Neutrophil (primary cell): ENCODE measurements around the gene KRTAP3-3.

Source experiments
- H3K27ac ChIP-seq: fragments of 200-600 bp; sonication (generic); 2 replicates; pipeline ENCODE4 v1.5.1; 2016; ENCODE audit warnings: mild to moderate bottlenecking, moderate library complexity
- H3K27me3 ChIP-seq: fragments of 200-600 bp; sonication (generic); 2 replicates; pipeline ENCODE4 v1.6.0; 2016; ENCODE audit warnings: mild to moderate bottlenecking
- H3K36me3 ChIP-seq: fragments of 200-600 bp; sonication (generic); 2 replicates; pipeline ENCODE4 v1.5.1; 2017
- H3K4me1 ChIP-seq, 2 experiments: fragments of 200-600 bp in 1 of 2; sonication (generic) in 1 of 2; 1 replicate in 1 of 2; 2 replicates in 1 of 2; pipeline versions ENCODE4 v1.5.1 to v1.6.1; 2013 to 2016; ENCODE audit warnings: low read depth in 1 of 2, low read length in 1 of 2, mild to moderate bottlenecking in 1 of 2, moderate library complexity in 1 of 2; ENCODE audit not compliant: control insufficient read depth in 1 of 2, insufficient read depth in 1 of 2
- H3K4me3 ChIP-seq, 2 experiments: fragments of 200-600 bp in 1 of 2; sonication (generic) in 1 of 2; 1 replicate in 1 of 2; 2 replicates in 1 of 2; pipeline ENCODE4 v1.5.1; 2013 to 2016; ENCODE audit warnings: low read depth in 1 of 2, low read length in 1 of 2, mild to moderate bottlenecking in 1 of 2, moderate library complexity in 1 of 2
- H3K9me3 ChIP-seq: fragments of 200-600 bp; sonication (generic); 2 replicates; pipeline ENCODE4 v1.5.1; 2016
- TF ChIP-seq, protein P1 (sequence below): fragments of 200-600 bp; sonication (generic); IDR thresholded peaks from 2 replicates; pipeline ENCODE4 v1.5.1; 2016; ENCODE audit warnings: antibody characterized with exemption

The KRTAP3-3 gene

DNA sequence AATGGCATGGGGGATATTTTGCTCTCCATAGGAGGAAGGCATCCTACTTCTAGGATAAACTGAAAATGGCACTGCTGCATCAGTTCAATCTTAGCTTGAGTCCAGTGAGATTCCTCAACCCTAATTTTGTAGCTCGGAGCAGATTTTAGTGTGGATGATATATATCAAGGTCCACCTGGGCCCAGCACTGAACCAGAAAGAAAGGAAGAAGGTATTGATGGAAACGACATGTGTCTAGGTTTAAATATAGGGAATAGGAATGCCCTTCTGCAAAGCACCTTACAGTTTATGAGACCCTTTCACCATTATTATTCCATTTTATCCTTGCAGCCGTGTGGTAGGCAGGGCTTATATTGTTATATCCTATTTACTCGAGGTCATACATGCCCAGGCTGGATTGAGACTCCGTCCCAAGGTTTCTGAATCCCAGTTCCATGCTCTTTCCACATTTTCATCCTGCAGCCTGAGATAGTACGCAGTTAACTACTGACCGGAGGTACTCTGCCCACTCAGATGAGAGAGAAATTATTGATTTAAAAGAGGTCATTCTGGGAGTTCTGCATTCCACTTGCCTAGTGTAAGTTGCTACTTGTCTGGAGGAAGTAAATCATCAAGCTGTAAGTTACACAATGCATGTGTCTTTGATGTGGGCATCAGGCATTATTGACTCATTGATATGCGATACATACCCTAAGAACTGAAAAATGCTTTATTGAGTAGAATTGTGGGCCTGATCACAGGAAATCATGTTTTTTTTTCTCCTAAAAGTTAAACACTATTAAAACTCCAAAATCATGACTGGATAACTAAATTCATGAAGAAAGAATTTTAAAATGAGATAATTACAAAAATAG is 37.3 kb downstream of the KRTAP3-3 start:
- TF ChIP-seq, protein P1, sequence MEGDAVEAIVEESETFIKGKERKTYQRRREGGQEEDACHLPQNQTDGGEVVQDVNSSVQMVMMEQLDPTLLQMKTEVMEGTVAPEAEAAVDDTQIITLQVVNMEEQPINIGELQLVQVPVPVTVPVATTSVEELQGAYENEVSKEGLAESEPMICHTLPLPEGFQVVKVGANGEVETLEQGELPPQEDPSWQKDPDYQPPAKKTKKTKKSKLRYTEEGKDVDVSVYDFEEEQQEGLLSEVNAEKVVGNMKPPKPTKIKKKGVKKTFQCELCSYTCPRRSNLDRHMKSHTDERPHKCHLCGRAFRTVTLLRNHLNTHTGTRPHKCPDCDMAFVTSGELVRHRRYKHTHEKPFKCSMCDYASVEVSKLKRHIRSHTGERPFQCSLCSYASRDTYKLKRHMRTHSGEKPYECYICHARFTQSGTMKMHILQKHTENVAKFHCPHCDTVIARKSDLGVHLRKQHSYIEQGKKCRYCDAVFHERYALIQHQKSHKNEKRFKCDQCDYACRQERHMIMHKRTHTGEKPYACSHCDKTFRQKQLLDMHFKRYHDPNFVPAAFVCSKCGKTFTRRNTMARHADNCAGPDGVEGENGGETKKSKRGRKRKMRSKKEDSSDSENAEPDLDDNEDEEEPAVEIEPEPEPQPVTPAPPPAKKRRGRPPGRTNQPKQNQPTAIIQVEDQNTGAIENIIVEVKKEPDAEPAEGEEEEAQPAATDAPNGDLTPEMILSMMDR: no peak
- H3K27ac ChIP-seq: no peak overlapping the region

DNA sequence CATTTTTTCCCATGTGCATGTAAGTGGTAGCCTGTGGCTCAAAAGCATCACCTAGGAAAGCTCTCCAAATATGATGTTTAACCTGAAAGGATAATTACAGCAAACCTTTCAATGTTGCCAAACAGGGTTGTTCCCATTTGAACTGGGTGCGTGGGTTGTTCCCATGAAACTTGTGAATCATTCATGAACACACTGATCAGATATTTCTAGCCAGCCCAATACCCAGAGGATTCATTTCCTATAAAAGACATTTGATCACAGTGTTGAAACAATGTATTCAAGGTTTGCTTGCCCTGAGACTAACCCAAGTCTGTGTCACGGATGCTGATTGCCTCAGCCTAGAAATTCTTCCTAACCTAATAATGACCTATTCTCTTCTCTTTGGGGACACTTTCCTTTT is 40.1 kb downstream of the KRTAP3-3 start:
- Histone ChIP-seq H3K27me3 (peaks cover 74% of the 10 kb centered on the region), H3K4me3 (no peak overlapping the region), H3K9me3 (no peaks in the 10 kb centered on the region), H3K36me3 (no peaks in the 10 kb centered on the region), H3K4me1 (peaks cover 0 to 3% of the 10 kb centered on the region in 2 experiments), H3K27ac (no peak overlapping the region)
- TF ChIP-seq, protein P1: no peak

More for the DNA sequence above, 37.3 kb downstream of the KRTAP3-3 start:
- H3K4me1 ChIP-seq: peaks cover 0 to 4% of the 10 kb centered on the region in 2 experiments
- H3K36me3 ChIP-seq: no peaks in the 10 kb centered on the region
- no peaks in the 10 kb centered on the region for H3K9me3 ChIP-seq
- H3K4me3 ChIP-seq: no peak overlapping the region
- H3K27me3 ChIP-seq: peaks cover 46% of the 10 kb centered on the region

DNA sequence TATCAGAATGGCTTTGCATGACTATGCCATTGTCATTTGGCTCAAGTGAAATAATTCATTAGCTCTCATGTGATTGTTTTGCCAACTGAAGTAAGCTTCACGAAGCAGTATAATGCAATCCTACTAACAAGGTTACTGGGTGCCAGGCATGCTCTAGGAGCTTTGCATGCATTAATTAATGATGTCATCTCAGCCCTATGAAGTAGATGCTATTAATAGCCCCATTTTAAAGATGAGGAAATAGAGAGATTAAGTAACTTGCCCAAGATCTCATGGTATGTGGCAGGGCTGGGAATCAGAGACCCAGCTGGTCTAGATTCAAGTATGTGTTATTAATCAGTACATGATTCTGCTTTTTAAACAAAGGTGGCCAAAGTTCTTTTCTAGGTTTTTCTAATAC is 41.3 kb downstream of the KRTAP3-3 start:
- Histone ChIP-seq H3K27me3 (peaks cover 86% of the 10 kb centered on the region), H3K36me3 (no peaks in the 10 kb centered on the region), H3K4me1 (peaks cover 0 to 4% of the 10 kb centered on the region in 2 experiments), H3K4me3 (no peak overlapping the region), H3K27ac (no peak overlapping the region), H3K9me3 (no peaks in the 10 kb centered on the region)
- TF ChIP-seq, protein P1: no peak

DNA sequence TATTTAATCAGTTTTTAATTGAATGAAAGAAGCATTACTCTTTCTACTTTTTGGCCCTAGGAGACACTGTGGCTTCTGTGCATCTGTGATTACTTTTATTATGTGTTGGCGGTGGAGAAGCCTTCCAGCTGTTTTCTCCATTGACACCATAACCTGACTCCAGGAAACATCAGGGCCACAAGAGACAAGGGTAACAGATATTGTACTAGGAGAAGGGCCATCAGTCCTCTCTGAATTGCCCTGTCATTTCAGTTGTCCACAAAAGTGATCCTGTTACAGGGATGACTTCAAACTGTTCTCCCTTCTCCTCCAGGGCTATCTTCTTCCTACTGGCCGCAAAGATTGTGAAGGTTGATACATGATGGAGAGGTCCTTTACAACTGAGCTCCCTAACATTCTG is 41.8 kb downstream of the KRTAP3-3 start:
- Histone ChIP-seq H3K4me3 (no peak overlapping the region), H3K27me3 (peaks cover 91% of the 10 kb centered on the region), H3K9me3 (no peaks in the 10 kb centered on the region), H3K36me3 (no peaks in the 10 kb centered on the region), H3K27ac (no peak overlapping the region), H3K4me1 (peaks cover 0 to 4% of the 10 kb centered on the region in 2 experiments)
- TF ChIP-seq, protein P1: no peak

DNA sequence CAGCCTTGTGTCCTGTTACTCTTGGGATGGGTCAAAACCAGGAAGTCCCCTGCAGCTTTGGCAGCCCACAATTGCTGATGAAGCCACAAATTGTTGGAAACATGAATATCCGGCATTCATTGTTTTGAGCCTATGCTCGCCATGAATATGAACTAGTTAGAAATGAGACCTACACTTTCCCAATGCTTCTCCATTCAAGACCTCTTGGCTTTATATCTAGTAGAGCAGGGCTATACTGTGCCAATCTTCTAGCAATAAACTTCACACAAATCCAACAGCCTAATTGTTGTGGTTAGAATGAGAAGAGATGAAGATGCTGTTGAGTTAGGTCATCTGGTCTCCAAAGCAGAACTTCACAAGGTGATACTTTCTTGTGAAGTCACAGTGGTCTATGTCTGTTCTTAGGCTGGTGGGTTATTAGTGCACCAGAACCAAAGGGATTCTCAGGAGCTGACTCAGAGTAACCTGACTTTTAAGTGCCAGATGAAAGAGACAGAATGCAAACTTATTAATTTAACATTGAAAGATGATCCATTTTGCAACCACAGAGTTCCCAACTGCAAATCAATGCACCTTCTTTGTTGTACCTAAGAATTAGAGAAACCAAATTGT is 42.8 kb downstream of the KRTAP3-3 start:
- H3K9me3 ChIP-seq: no peaks in the 10 kb centered on the region
- H3K4me1 ChIP-seq: peaks cover 0 to 4% of the 10 kb centered on the region in 2 experiments
- no peaks in the 10 kb centered on the region for H3K36me3 ChIP-seq
- H3K4me3 ChIP-seq: no peak overlapping the region
- H3K27me3 ChIP-seq: peaks cover 92% of the 10 kb centered on the region
- TF ChIP-seq, protein P1: no peak
- no peak overlapping the region for H3K27ac ChIP-seq
